Epithelial cell of proximal tubule (primary cell): ENCODE results near the gene PLCB1. TPM values are rescaled to one million over a fixed set of nuclear protein-coding genes. Genes with fewer than 3 reads are reported as not detected.

Experiments used
- DNase-seq: peaks from one replicate; pipeline ENCODE4 v3.0.0-alpha.2; 2011; ENCODE audit warnings: low read depth
- H3K4me3 ChIP-seq: 2 replicates; pipeline ENCODE4 v1.5.1; 2011; ENCODE audit warnings: low read depth, mild to moderate bottlenecking, low read length
- total RNA-seq: library from RNA; depleted of rRNA; stranded (reverse); fragments of >200 nt; gene quantifications from 2 replicates; pipeline ENCODE4 v1.2.3, GENCODE V29; 2015
- TF ChIP-seq, protein P1 (sequence below): conservative IDR thresholded peaks from 2 replicates; pipeline ENCODE4 v1.5.1; 2012; ENCODE audit warnings: low read depth, mild to moderate bottlenecking, low read length

PLCB1 gene
- total RNA-seq, 1 donor from 2014 or later, result 2.2 TPM

DNA sequence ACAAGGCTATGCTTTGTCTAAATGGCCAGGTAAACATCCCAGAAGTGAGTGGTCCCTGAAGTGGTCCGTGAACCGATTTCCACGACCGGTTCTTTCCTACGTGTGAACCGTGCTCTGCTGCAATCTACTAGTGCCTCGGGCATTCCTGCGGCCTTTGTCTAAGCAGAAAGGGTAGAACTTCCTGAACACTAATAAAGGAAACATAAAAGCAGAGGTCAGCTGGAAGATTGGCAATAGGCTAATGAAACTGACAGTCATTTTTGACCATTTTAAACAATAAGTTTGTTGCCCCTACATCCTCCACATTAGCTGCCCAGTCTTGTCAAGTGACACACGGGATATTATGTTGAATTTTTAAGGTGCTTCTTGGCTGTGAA is 410.0 kb downstream of the PLCB1 start:
- no peak for DNase-seq
- no peak overlapping the region for H3K4me3 ChIP-seq
- TF ChIP-seq, protein P1, sequence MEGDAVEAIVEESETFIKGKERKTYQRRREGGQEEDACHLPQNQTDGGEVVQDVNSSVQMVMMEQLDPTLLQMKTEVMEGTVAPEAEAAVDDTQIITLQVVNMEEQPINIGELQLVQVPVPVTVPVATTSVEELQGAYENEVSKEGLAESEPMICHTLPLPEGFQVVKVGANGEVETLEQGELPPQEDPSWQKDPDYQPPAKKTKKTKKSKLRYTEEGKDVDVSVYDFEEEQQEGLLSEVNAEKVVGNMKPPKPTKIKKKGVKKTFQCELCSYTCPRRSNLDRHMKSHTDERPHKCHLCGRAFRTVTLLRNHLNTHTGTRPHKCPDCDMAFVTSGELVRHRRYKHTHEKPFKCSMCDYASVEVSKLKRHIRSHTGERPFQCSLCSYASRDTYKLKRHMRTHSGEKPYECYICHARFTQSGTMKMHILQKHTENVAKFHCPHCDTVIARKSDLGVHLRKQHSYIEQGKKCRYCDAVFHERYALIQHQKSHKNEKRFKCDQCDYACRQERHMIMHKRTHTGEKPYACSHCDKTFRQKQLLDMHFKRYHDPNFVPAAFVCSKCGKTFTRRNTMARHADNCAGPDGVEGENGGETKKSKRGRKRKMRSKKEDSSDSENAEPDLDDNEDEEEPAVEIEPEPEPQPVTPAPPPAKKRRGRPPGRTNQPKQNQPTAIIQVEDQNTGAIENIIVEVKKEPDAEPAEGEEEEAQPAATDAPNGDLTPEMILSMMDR, result no peak

DNA sequence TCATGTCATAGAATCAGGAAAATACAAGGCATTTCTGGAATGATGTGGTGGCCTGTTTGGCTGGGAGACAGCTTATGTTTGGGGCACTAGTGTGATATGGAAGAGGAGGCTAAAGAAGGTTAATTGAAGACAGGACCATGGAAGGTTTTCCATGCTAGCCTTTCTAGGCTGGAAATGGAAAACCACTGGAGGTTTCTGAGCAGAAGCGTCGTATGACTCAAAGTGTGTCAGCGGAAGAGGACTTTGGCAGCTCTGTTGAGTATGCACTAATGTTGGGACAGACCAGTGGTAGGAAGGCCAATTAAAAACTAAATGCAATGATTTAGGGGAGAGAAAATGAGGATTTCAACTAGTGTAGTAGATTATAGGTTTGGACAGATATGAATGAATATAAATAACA is 413.1 kb downstream of the PLCB1 start:
- no peak overlapping the region for H3K4me3 ChIP-seq
- no peak for DNase-seq
- TF ChIP-seq, protein P1, result no peak

DNA sequence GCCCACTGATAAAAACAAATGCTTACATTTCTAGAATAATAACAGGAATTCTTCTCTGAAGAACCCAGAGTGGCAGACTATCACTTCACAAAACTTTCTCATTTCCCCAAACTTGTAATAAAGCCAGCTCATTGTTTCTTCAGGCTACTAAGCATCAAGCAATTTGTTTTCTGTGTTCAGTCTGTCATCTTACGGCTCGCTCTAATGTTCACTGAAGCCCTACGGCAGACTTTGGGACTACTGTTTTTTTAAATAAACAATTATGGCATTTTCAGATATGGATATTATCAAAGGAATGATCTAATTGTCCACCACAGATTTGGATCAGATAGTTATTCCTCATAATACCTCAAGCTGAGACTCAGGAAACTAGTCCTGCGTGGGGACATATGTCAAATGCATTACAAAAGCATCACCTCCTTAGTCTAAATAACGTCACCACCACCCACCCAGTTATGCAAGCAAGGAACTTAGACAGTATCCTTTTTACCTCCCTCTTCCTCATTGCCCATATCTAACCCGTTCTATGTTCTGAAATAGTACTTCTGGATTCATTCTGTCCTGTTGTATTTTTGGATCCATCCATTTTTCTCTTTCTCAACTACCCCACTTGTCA is 415.1 kb downstream of the PLCB1 start:
- no peak overlapping the region for H3K4me3 ChIP-seq
- no peak for DNase-seq
- TF ChIP-seq, protein P1, result no peak

DNA sequence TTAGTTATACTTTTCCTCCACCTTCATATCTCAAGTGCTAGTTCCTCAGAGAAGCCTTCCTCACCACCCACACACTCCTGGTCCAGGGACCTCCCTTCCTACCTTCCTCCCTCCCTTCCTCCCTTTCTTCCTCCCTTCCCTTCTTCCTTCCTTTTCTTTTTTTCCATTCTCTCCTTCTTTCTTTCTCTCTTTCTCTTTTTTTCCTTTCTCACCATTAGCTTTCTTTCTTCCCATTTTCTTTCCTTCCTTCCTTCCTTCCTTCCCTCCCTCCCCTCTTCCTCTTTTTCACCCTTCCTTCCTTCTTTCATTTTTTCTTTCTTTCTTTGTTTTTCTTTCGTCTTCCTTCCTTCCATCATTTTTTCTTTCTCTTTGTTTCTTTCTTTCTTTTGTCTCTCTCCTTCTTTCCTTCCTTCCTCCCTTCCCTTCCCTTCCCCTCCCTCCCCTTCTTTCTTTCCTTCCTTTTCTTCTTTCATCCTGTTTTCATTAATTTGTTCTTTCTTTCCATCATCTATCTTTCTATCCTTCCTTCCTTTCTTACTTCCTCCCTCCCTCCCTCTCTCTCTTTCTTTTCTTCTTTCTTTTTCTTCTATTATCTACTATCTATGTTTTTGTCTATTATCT is 416.0 kb downstream of the PLCB1 start:
- DNase-seq, result no peak
- H3K4me3 ChIP-seq, result no peak overlapping the region
- TF ChIP-seq, protein P1, result no peak

DNA sequence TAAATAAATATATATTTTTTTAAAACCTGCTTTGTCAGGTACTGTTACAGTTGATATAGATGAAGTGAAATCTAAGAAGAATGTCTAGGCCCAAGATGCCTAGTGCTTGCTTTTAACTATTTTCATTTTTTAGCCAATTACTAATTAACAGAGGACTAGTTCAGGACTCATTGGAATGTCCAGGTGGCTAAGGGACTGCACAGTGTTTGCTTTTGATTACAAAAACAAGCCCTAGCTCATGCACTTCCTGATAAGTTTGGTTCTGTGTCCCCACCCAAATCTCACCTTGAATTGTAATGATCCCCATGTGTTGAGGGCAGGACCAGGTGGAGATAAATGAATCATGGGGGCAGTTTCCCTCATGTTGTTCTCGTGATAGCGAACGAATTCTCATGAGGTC is 417.1 kb downstream of the PLCB1 start:
- no peak for DNase-seq
- no peak overlapping the region for H3K4me3 ChIP-seq
- TF ChIP-seq, protein P1, result no peak

DNA sequence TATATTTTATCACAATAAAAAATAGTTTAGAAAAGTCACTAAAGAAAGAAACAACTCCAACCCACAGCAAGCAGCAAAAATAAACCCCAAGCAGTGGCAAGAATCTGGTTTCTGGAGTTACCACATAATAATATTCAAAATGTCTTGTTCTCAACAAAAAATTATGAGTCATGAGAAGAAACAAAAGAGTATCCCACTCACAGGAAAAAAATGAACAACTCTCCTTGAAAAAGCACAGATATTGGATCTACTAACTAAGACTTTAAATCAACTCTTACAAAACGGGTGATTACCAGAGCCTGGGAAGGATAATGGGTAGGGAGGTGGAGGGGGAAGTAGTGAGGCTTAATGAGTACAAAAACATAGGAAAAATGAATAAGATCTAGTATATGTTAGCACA is 425.6 kb downstream of the PLCB1 start:
- no peak for DNase-seq

More for the DNA sequence above, 425.6 kb downstream of the PLCB1 start:
- H3K4me3 ChIP-seq, result no peak overlapping the region
- TF ChIP-seq, protein P1, result no peak
